HEK293 (cell line): ENCODE results near the gene ABCA2.

Experiments
- BCL11B ChIP-seq: fragments of 450-650 bp; formaldehyde crosslinking; IDR thresholded peaks from 2 replicates; pipeline ENCODE4 v1.5.1; 2016; ENCODE audit warnings: low read depth, missing biosample characterization, missing genetic modification characterization
- EGR2 ChIP-seq: fragments of 450-650 bp; formaldehyde crosslinking; IDR thresholded peaks from 2 replicates; pipeline ENCODE4 v1.5.1; 2016; ENCODE audit warnings: low read depth, missing biosample characterization, missing genetic modification characterization
- GFI1B ChIP-seq: fragments of 450-650 bp; formaldehyde crosslinking; IDR thresholded peaks from 2 replicates; pipeline ENCODE4 v1.5.1; 2016; ENCODE audit warnings: missing biosample characterization, missing genetic modification characterization
- KLF10 ChIP-seq: fragments of 450-650 bp; IDR thresholded peaks from 2 replicates; pipeline ENCODE4 v1.5.1; 2018; ENCODE audit warnings: missing biosample characterization, mild to moderate bottlenecking, missing genetic modification characterization
- KLF17 ChIP-seq: fragments of 450-650 bp; formaldehyde crosslinking; IDR thresholded peaks from 2 replicates; pipeline ENCODE4 v1.5.1; 2016; ENCODE audit warnings: missing biosample characterization, missing genetic modification characterization
- KLF8 ChIP-seq: fragments of 450-650 bp; formaldehyde crosslinking; IDR thresholded peaks from 2 replicates; pipeline ENCODE4 v1.5.1; 2016; ENCODE audit warnings: missing biosample characterization, missing genetic modification characterization
- KLF9 ChIP-seq: fragments of 450-650 bp; formaldehyde crosslinking; IDR thresholded peaks from 2 replicates; pipeline ENCODE4 v1.5.1; 2016; ENCODE audit warnings: missing biosample characterization, missing genetic modification characterization, low read depth
- WT1 ChIP-seq: fragments of 450-650 bp; formaldehyde crosslinking; IDR thresholded peaks from 2 replicates; pipeline ENCODE4 v1.5.1; 2016; ENCODE audit warnings: missing biosample characterization, missing genetic modification characterization
- ZBTB1 ChIP-seq: fragments of 450-650 bp; formaldehyde crosslinking; IDR thresholded peaks from 2 replicates; pipeline ENCODE4 v1.5.1; 2016; ENCODE audit warnings: missing biosample characterization, missing genetic modification characterization
- ZBTB17 ChIP-seq: fragments of 450-650 bp; formaldehyde crosslinking; IDR thresholded peaks from 2 replicates; pipeline ENCODE4 v1.5.1; 2016; ENCODE audit warnings: missing biosample characterization, missing genetic modification characterization
- ZBTB21 ChIP-seq: fragments of 450-650 bp; formaldehyde crosslinking; IDR thresholded peaks from 2 replicates; pipeline ENCODE4 v1.5.1; 2017; ENCODE audit warnings: missing biosample characterization, missing genetic modification characterization
- ZBTB8A ChIP-seq: fragments of 450-650 bp; formaldehyde crosslinking; IDR thresholded peaks from 2 replicates; pipeline ENCODE4 v1.5.1; 2016; ENCODE audit warnings: missing biosample characterization, missing genetic modification characterization
- ZEB2 ChIP-seq: fragments of 450-650 bp; formaldehyde crosslinking; IDR thresholded peaks from 2 replicates; pipeline ENCODE4 v1.5.1; 2016; ENCODE audit warnings: missing biosample characterization, missing genetic modification characterization
- ZNF133 ChIP-seq: fragments of 450-650 bp; formaldehyde crosslinking; IDR thresholded peaks from 2 replicates; pipeline ENCODE4 v1.5.1; 2016; ENCODE audit warnings: missing biosample characterization, missing genetic modification characterization
- ZNF140 ChIP-seq: fragments of 450-650 bp; formaldehyde crosslinking; IDR thresholded peaks from 2 replicates; pipeline ENCODE4 v1.5.1; 2016; ENCODE audit warnings: missing biosample characterization, missing genetic modification characterization
- ZNF174 ChIP-seq: fragments of 450-650 bp; formaldehyde crosslinking; IDR thresholded peaks from 2 replicates; pipeline ENCODE4 v1.5.0; 2017; ENCODE audit warnings: missing biosample characterization, mild to moderate bottlenecking, missing genetic modification characterization
- ZNF184 ChIP-seq: fragments of 450-650 bp; IDR thresholded peaks from 2 replicates; pipeline ENCODE4 v1.5.1; 2018; ENCODE audit warnings: missing biosample characterization, mild to moderate bottlenecking, missing genetic modification characterization
- ZNF2 ChIP-seq: fragments of 450-650 bp; formaldehyde crosslinking; IDR thresholded peaks from 2 replicates; pipeline ENCODE4 v1.5.1; 2016; ENCODE audit warnings: missing biosample characterization, missing genetic modification characterization
- ZNF324 ChIP-seq: fragments of 450-650 bp; formaldehyde crosslinking; IDR thresholded peaks from 2 replicates; pipeline ENCODE4 v1.5.1; 2016; ENCODE audit warnings: missing biosample characterization, missing genetic modification characterization
- ZNF341 ChIP-seq: fragments of 450-650 bp; formaldehyde crosslinking; IDR thresholded peaks from 2 replicates; pipeline ENCODE4; 2016; ENCODE audit warnings: low read depth, missing biosample characterization, missing genetic modification characterization
- ZNF362 ChIP-seq: fragments of 450-650 bp; formaldehyde crosslinking; IDR thresholded peaks from 2 replicates; pipeline ENCODE4 v1.5.1; 2016; ENCODE audit warnings: missing biosample characterization, missing genetic modification characterization
- ZNF37A ChIP-seq: fragments of 450-650 bp; IDR thresholded peaks from 2 replicates; pipeline ENCODE4 v1.5.1; 2018; ENCODE audit warnings: missing biosample characterization, missing genetic modification characterization
- ZNF391 ChIP-seq: fragments of 450-650 bp; formaldehyde crosslinking; IDR thresholded peaks from 2 replicates; pipeline ENCODE4 v1.5.1; 2016; ENCODE audit warnings: low read depth, missing biosample characterization, missing genetic modification characterization, borderline replicate concordance
- ZNF416 ChIP-seq: fragments of 450-650 bp; formaldehyde crosslinking; IDR thresholded peaks from 2 replicates; pipeline ENCODE4 v1.5.1; 2016; ENCODE audit warnings: missing biosample characterization, missing genetic modification characterization
- ZNF473 ChIP-seq: fragments of 450-650 bp; formaldehyde crosslinking; IDR thresholded peaks from 2 replicates; pipeline ENCODE4 v1.5.1; 2017; ENCODE audit warnings: missing biosample characterization, missing genetic modification characterization
- ZNF501 ChIP-seq: fragments of 450-650 bp; formaldehyde crosslinking; IDR thresholded peaks from 2 replicates; pipeline ENCODE4 v1.5.1; 2016; ENCODE audit warnings: missing biosample characterization, missing genetic modification characterization
- ZNF521 ChIP-seq: fragments of 450-650 bp; formaldehyde crosslinking; IDR thresholded peaks from 2 replicates; pipeline ENCODE4 v1.5.1; 2017; ENCODE audit warnings: missing biosample characterization, mild to moderate bottlenecking, missing genetic modification characterization
- ZNF555 ChIP-seq: fragments of 450-650 bp; formaldehyde crosslinking; conservative IDR thresholded peaks from 2 replicates; pipeline ENCODE4 v1.5.1; 2017; ENCODE audit warnings: missing biosample characterization, mild to moderate bottlenecking, missing genetic modification characterization, inconsistent platforms
- ZNF76 ChIP-seq: fragments of 450-650 bp; formaldehyde crosslinking; IDR thresholded peaks from 2 replicates; pipeline ENCODE4; 2016; ENCODE audit warnings: low read depth, missing biosample characterization, missing genetic modification characterization, borderline replicate concordance
- ZSCAN30 ChIP-seq: fragments of 450-650 bp; IDR thresholded peaks from 2 replicates; pipeline ENCODE4 v1.5.1; 2018; ENCODE audit warnings: missing biosample characterization, mild to moderate bottlenecking, missing genetic modification characterization, moderate library complexity
- ZXDB ChIP-seq: fragments of 450-650 bp; formaldehyde crosslinking; IDR thresholded peaks from 2 replicates; pipeline ENCODE4 v1.5.1; 2016; ENCODE audit warnings: missing biosample characterization, missing genetic modification characterization
- TF ChIP-seq, protein P1 (sequence below): fragments of 450-650 bp; formaldehyde crosslinking; IDR thresholded peaks from 2 replicates; pipeline ENCODE4 v1.5.1; 2016; ENCODE audit warnings: missing biosample characterization, missing genetic modification characterization
- TF ChIP-seq, protein P2 (sequence below): fragments of 450-650 bp; formaldehyde crosslinking; IDR thresholded peaks from 2 replicates; pipeline ENCODE4 v1.5.1; 2016; ENCODE audit warnings: missing biosample characterization, missing genetic modification characterization
- TF ChIP-seq, protein P3 (sequence below): fragments of 450-650 bp; formaldehyde crosslinking; IDR thresholded peaks from 2 replicates; pipeline ENCODE4 v1.5.1; 2017; ENCODE audit warnings: missing biosample characterization, missing genetic modification characterization
- TF ChIP-seq, protein P4 (sequence below): fragments of 450-650 bp; formaldehyde crosslinking; IDR thresholded peaks from 2 replicates; pipeline ENCODE4 v1.5.1; 2016; ENCODE audit warnings: missing biosample characterization, missing genetic modification characterization

ABCA2 gene

GRCh38 chr9:136991993-136992818 lies 35.8 kb downstream of the ABCA2 start, which contains the start of gene PAXX (continued):
- peak; percentile 64; the same call in 1 of the 2 replicates for TF ChIP-seq ZXDB (tag by site-specific recombination)
- no peak for TF ChIP-seq ZNF555 (tag by site-specific recombination)
- no peak for TF ChIP-seq EGR2 (tag by site-specific recombination)
- peak; percentile 85 for TF ChIP-seq KLF8 (tag by site-specific recombination)
- no peak for TF ChIP-seq ZNF140 (tag by site-specific recombination)
- TF ChIP-seq KLF9 (tag by site-specific recombination), result peak; percentile 97
- TF ChIP-seq ZBTB17 (tag by site-specific recombination), result peak; percentile 75
- TF ChIP-seq ZNF2 (tag by site-specific recombination), result peak; percentile 58; the same call in 1 of the 2 replicates
- no peak for TF ChIP-seq ZNF416 (tag by site-specific recombination)
- no peak for TF ChIP-seq ZNF362 (tag by site-specific recombination)
- TF ChIP-seq ZNF324 (tag by site-specific recombination), result 0 out of 2 replicates have a peak, but pooled peaks have one; percentile 34
- TF ChIP-seq ZBTB8A (tag by site-specific recombination), result peak; percentile 70; the same call in 1 of the 2 replicates
- TF ChIP-seq BCL11B (tag by site-specific recombination), result 0 out of 2 replicates have a peak, but pooled peaks have one; percentile 11
- TF ChIP-seq, protein P1, sequence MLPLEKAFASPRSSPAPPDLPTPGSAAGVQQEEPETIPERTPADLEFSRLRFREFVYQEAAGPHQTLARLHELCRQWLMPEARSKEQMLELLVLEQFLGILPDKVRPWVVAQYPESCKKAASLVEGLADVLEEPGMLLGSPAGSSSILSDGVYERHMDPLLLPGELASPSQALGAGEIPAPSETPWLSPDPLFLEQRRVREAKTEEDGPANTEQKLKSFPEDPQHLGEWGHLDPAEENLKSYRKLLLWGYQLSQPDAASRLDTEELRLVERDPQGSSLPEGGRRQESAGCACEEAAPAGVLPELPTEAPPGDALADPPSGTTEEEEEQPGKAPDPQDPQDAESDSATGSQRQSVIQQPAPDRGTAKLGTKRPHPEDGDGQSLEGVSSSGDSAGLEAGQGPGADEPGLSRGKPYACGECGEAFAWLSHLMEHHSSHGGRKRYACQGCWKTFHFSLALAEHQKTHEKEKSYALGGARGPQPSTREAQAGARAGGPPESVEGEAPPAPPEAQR (tag by site-specific recombination), result no peak
- peak; percentile 75 for TF ChIP-seq ZSCAN30 (tag by site-specific recombination)
- no peak for TF ChIP-seq ZNF473 (tag by site-specific recombination)
- TF ChIP-seq ZBTB1 (tag by site-specific recombination), result 0 out of 2 replicates have a peak, but pooled peaks have one; percentile 38
- TF ChIP-seq, protein P2, sequence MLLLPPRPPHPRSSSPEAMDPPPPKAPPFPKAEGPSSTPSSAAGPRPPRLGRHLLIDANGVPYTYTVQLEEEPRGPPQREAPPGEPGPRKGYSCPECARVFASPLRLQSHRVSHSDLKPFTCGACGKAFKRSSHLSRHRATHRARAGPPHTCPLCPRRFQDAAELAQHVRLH (tag by site-specific recombination), result no peak
- TF ChIP-seq ZNF184, result no peak
- no peak for TF ChIP-seq ZBTB21 (tag by site-specific recombination)
- TF ChIP-seq ZNF76, result peak; percentile 85
- TF ChIP-seq ZNF341 (tag by site-specific recombination), result peak; percentile 35; the same call in 1 of the 2 replicates
- peak; percentile 69 for TF ChIP-seq KLF17 (tag by site-specific recombination)
- TF ChIP-seq ZNF521 (tag by site-specific recombination), result no peak
- peak; percentile 79; the same call in 1 of the 2 replicates for TF ChIP-seq ZEB2 (tag by site-specific recombination)
- no peak for TF ChIP-seq ZNF133 (tag by site-specific recombination)
- peak; percentile 39; the same call in 1 of the 2 replicates for TF ChIP-seq WT1
- TF ChIP-seq ZNF174, result no peak
- no peak for TF ChIP-seq GFI1B
- peak; percentile 83 for TF ChIP-seq KLF10 (tag by site-specific recombination)
- peak; percentile 78 for TF ChIP-seq ZNF501 (tag by site-specific recombination)
- TF ChIP-seq, protein P3, sequence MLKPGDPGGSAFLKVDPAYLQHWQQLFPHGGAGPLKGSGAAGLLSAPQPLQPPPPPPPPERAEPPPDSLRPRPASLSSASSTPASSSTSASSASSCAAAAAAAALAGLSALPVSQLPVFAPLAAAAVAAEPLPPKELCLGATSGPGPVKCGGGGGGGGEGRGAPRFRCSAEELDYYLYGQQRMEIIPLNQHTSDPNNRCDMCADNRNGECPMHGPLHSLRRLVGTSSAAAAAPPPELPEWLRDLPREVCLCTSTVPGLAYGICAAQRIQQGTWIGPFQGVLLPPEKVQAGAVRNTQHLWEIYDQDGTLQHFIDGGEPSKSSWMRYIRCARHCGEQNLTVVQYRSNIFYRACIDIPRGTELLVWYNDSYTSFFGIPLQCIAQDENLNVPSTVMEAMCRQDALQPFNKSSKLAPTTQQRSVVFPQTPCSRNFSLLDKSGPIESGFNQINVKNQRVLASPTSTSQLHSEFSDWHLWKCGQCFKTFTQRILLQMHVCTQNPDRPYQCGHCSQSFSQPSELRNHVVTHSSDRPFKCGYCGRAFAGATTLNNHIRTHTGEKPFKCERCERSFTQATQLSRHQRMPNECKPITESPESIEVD (tag by site-specific recombination), result no peak
- TF ChIP-seq, protein P4, sequence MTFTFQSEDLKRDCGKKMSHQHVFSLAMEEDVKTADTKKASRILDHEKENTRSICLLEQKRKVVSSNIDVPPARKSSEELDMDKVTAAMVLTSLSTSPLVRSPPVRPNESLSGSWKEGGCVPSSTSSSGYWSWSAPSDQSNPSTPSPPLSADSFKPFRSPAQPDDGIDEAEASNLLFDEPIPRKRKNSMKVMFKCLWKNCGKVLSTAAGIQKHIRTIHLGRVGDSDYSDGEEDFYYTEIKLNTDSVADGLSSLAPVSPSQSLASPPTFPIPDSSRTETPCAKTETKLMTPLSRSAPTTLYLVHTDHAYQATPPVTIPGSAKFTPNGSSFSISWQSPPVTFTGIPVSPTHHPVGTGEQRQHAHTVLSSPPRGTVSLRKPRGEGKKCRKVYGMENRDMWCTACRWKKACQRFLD, result 0 out of 2 replicates have a peak, but pooled peaks have one; percentile 30
- TF ChIP-seq ZNF391, result peak; percentile 51; the same call in 1 of the 2 replicates
- TF ChIP-seq ZNF37A, result no peak
